HT1080 (cell line): ENCODE results near the gene AFTPH. TPM values are rescaled to one million over a fixed set of nuclear protein-coding genes. Genes with fewer than 3 reads are reported as not detected.
A peak's percentile ranks its signal among the peaks of the same experiment; 100 is the strongest.
"Not testable (repeated sequence)": the region's sequence is repeated elsewhere in the genome, so short reads cannot be mapped to it uniquely, and the experiment has no call there.

Experiments used
- DNase-seq: peaks from one replicate; pipeline ENCODE4 v3.0.0-alpha.2; 2015; ENCODE audit warnings: low read depth
- total RNA-seq: library from RNA; depleted of rRNA; stranded (reverse); fragments of >200 nt; shearing (Covaris generic); gene quantifications from 2 replicates; pipeline ENCODE4 v1.2.3, GENCODE V29; 2014

Gene AFTPH
- total RNA-seq, 1 experiment from 2014 or later: 12.8 TPM

GRCh38 chr2:64498438-64498837, 25.7 kb upstream of the AFTPH start:
- DNase-seq: no peak

GRCh38 chr2:64500549-64500948, 23.6 kb upstream of the AFTPH start:
- DNase-seq: no peak

- no peak for DNase-seq
These were observed 22.2 kb upstream of the AFTPH start for GRCh38 chr2:64501946-64502345.

GRCh38 chr2:64502860-64503259, 21.3 kb upstream of the AFTPH start:
- DNase-seq: no peak

GRCh38 chr2:64504774-64505720, 19.1 kb upstream of the AFTPH start:
- no peak for DNase-seq

- DNase-seq: no peak
These were observed 17.4 kb upstream of the AFTPH start for GRCh38 chr2:64506686-64507085.

- no peak for DNase-seq
These were observed 10.1 kb upstream of the AFTPH start for GRCh38 chr2:64514008-64514407.

GRCh38 chr2:64515086-64515485, 9.0 kb upstream of the AFTPH start:
- DNase-seq: no peak

GRCh38 chr2:64516651-64517510, 7.2 kb upstream of the AFTPH start:
- no peak for DNase-seq

GRCh38 chr2:64517511-64517884, 6.6 kb upstream of the AFTPH start:
- no peak for DNase-seq

GRCh38 chr2:64522843-64523428, 1.2 kb upstream of the AFTPH start:
- DNase-seq: peak; percentile 70

GRCh38 chr2:64524604-64525316, 632 bp downstream of the AFTPH start:
- DNase-seq: peak; percentile 18

- no peak for DNase-seq
These were observed 1.1 kb downstream of the AFTPH start for GRCh38 chr2:64525317-64525613.

- DNase-seq: no peak
These were observed 1.9 kb downstream of the AFTPH start for GRCh38 chr2:64526034-64526433.

GRCh38 chr2:64530946-64531345, 6.8 kb downstream of the AFTPH start:
- not testable (repeated sequence) for DNase-seq

- no peak for DNase-seq
These were observed 7.9 kb downstream of the AFTPH start for GRCh38 chr2:64532030-64532429.

- no peak for DNase-seq
These were observed 9.8 kb downstream of the AFTPH start for GRCh38 chr2:64533882-64534281.

GRCh38 chr2:64534363-64534762, 10.2 kb downstream of the AFTPH start:
- no peak for DNase-seq

- DNase-seq: no peak
These were observed 10.9 kb downstream of the AFTPH start for GRCh38 chr2:64535024-64535423.

- peak; percentile 21 for DNase-seq
These were observed 13.9 kb downstream of the AFTPH start for GRCh38 chr2:64537991-64538390.

GRCh38 chr2:64538764-64539433, 14.8 kb downstream of the AFTPH start:
- no peak for DNase-seq
